ENCODE data around the gene CEL.

CEL gene

GRCh38 chr9:133112663-133113026, 50.9 kb downstream of the CEL start:
- Histone ChIP-seq H3K36me3 (ENCODE audit: control insufficient read depth, insufficient read depth, low read length) (peaks cover 24% of the 10 kb centered on the region), H3K4me3 (replicated peaks; ENCODE audit: low read depth, low read length) (no peak overlapping the region), H3K27me3 (replicated peaks; ENCODE audit: control insufficient read depth, insufficient read depth, low read length) (no peaks in the 10 kb centered on the region)
- DNase-seq (ENCODE audit: extremely low read depth, insufficient read length) = peak; percentile 57
- no peak for TF ChIP-seq CTCF (IDR thresholded peaks at IDR 0.05; ENCODE audit: insufficient read depth, low read length, poor library complexity, severe bottlenecking)

GRCh38 chr9:133113163-133113948, 51.6 kb downstream of the CEL start:
- Histone ChIP-seq H3K36me3 (ENCODE audit: control insufficient read depth, insufficient read depth, low read length) (peaks cover 17% of the 10 kb centered on the region), H3K4me3 (replicated peaks; ENCODE audit: low read depth, low read length) (no peak overlapping the region), H3K27me3 (replicated peaks; ENCODE audit: control insufficient read depth, insufficient read depth, low read length) (no peaks in the 10 kb centered on the region)
- TF ChIP-seq CTCF (IDR thresholded peaks at IDR 0.05; ENCODE audit: insufficient read depth, low read length, poor library complexity, severe bottlenecking) = no peak
- DNase-seq (ENCODE audit: extremely low read depth, insufficient read length) = no peak

GRCh38 chr9:133113949-133114885, 52.4 kb downstream of the CEL start:
- DNase-seq (ENCODE audit: extremely low read depth, insufficient read length) = no peak
- H3K27me3 ChIP-seq (replicated peaks; ENCODE audit: control insufficient read depth, insufficient read depth, low read length) = no peaks in the 10 kb centered on the region
- peaks cover 11% of the 10 kb centered on the region for H3K36me3 ChIP-seq (ENCODE audit: control insufficient read depth, insufficient read depth, low read length)
- TF ChIP-seq CTCF (IDR thresholded peaks at IDR 0.05; ENCODE audit: insufficient read depth, low read length, poor library complexity, severe bottlenecking) = no peak
- peak overlapping the region; percentile 68; the same call in 1 of the 2 replicates for H3K4me3 ChIP-seq (replicated peaks; ENCODE audit: low read depth, low read length)

- H3K36me3 ChIP-seq (ENCODE audit: control insufficient read depth, insufficient read depth, low read length) = peaks cover 8% of the 10 kb centered on the region
- peak overlapping the region; percentile 68 for H3K4me3 ChIP-seq (replicated peaks; ENCODE audit: low read depth, low read length)
- no peak for TF ChIP-seq CTCF (IDR thresholded peaks at IDR 0.05; ENCODE audit: insufficient read depth, low read length, poor library complexity, severe bottlenecking)
- DNase-seq (ENCODE audit: extremely low read depth, insufficient read length) = no peak
- no peaks in the 10 kb centered on the region for H3K27me3 ChIP-seq (replicated peaks; ENCODE audit: control insufficient read depth, insufficient read depth, low read length)
These were observed 53.3 kb downstream of the CEL start for GRCh38 chr9:133114886-133115603.

- Histone ChIP-seq H3K27me3 (replicated peaks; ENCODE audit: control insufficient read depth, insufficient read depth, low read length) (no peaks in the 10 kb centered on the region), H3K4me3 (replicated peaks; ENCODE audit: low read depth, low read length) (peak overlapping the region; percentile 68), H3K36me3 (ENCODE audit: control insufficient read depth, insufficient read depth, low read length) (peaks cover 6% of the 10 kb centered on the region)
- no peak for TF ChIP-seq CTCF (IDR thresholded peaks at IDR 0.05; ENCODE audit: insufficient read depth, low read length, poor library complexity, severe bottlenecking)
- peak; percentile 74 for DNase-seq (ENCODE audit: extremely low read depth, insufficient read length)
These were observed 54.0 kb downstream of the CEL start for GRCh38 chr9:133115604-133116345.

All from GM06990 (cell line).